Stimulated activated CD4-positive, alpha-beta T cell treated with anti-CD3 and anti-CD28 coated beads, Interleukin-15, amount 100 ng/mL, for 24 hours (primary cell): Measurements from ENCODE around the gene EGFLAM.
"Not testable (repeated sequence)": the region's sequence is repeated elsewhere in the genome, so short reads cannot be mapped to it uniquely, and the experiment has no call there.

ENCODE experiments used
- DNase-seq: peaks from one replicate; pipeline ENCODE4 v3.0.0-alpha.2; 2020

Gene EGFLAM

DNA sequence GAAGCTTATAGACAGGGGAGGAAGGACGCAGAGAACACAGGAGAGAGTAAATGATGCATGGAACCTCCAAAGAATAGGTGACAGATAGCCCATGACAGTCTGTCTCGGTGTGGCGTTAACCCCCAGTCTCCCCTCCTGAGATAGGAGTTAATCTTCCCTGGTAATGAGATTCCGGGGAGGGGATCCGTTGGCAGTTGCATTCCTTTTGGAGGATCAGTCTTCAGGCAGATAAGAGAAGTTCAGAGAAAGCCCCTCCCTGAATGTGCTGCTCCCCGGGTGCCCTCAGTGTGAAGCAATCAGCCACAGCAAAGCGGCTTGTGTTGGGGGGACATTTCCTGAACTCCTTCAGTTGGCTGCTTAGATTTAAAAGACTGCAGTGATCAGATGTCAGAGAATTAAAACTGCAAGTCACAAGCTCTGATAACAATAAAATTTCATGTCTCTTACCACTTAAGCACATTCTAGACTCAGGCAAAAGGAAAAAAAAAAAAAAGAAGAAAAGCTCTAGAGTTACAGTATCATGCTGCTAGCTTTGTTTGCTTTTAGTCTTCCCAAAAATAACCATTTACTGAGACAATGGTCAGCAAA lies 121.1 kb downstream of the EGFLAM start:
- DNase-seq = no peak

DNA sequence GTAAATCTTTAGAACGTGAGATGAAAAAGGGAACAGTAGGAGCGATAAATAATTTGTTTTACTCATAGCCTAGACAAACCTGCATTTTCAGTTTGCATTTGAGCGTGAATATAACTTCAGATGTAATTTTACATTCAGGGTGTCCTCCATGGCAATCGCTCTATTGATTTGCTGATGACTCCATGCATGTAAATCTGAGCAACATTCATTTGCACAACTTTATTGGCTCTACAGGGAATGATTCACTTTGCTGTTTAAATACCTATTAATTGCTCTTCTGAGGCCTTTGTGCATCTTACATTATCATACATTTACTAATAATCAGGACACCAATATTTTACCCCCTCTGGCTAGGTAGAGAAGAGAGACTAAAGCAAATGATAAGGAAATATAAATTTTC lies 122.2 kb downstream of the EGFLAM start:
- DNase-seq = no peak

DNA sequence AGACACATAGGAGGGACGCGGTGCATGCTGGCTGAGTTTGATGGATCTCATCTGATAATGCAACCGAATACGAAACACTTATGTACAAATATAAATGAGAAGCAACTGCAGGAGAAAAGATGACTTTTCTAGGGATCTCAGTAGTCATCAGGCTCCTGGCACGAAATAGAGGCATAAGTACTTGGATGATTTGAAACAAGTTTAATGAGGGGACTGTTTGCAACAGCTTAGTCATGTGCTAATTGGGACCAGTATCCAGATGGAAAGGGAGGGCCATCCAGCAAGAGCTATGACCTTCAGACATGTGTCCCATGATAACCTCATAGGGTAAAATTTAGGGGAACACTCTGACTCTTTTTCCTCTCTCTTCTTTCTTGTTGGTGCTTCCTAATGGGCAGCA lies 123.0 kb downstream of the EGFLAM start:
- DNase-seq = no peak

DNA sequence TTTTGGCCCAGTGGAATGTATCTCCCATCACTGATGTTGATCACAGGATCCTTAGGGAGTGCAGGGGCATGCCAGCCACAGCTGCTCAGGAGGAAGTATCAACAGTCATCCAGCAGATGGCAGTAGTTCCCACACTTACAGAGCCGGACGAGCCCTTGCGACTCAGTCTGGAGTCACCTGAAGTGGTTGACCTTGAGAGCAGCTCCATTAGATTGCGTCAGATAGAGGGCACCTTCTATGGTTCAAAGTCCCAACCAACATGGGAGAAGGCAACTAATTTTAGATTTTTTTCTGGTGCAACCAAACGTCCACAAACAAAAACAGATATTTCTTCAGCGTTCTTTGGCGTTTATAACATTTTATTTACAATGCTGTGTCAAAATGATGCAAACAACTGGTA lies 124.5 kb downstream of the EGFLAM start:
- peak; percentile 68 for DNase-seq

DNA sequence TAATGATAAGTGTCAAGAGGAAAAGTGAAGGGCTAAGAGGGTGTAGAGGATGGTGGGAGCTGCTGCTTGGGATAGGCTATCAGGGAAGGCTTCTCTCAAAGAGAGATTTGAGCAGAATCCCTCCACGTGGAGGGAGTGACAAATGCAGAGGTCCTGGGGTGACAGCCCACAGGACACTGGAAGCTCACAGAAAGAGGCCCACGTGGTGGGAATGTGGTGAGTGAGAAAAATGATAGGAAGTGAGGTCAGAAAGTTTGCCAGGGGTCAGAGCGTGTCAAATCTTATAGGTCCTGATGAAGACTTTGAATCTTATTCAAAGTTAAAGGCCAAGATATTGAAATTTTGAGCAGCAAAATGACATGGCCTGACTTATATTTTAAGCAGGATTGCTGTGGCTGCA lies 125.3 kb downstream of the EGFLAM start:
- DNase-seq = no peak

DNA sequence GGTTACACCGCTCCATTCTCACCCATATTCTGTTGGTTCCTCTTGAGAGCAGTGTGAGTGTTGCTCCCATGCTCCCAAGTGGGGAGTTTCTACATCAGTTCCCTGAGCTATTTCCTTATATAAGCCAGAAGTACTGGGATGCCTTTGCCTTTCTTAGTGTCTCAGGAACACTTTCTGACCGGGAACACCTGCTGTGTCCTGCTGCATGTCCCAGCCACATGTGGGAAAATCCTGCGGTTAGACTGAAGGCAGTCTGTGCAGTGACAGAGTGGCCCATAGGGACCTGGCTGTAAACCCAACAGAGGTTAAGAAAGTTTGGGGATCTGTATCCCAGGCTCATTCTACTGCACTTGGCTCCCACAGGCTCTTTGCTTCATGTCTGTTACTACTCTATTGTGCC lies 126.0 kb downstream of the EGFLAM start:
- DNase-seq = no peak

DNA sequence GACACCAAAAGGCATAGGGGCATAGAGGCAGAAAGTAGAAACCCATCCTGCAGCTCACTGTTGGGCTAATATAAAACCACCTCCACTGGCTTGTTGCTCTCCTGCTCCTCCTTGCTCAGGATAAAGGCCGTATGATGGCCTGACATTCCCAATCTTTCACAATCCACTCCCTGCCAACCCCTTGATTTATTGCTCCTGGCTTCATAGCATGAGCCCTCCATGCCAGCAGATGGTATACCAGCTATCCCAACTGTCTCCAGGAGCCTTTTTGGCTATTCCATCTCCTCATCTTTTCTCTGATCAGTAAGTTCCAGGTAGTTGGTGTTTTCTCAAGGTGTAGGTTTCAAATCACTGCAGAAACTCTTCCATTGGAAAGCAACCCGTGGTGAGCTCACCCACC lies 128.8 kb downstream of the EGFLAM start:
- DNase-seq = no peak

DNA sequence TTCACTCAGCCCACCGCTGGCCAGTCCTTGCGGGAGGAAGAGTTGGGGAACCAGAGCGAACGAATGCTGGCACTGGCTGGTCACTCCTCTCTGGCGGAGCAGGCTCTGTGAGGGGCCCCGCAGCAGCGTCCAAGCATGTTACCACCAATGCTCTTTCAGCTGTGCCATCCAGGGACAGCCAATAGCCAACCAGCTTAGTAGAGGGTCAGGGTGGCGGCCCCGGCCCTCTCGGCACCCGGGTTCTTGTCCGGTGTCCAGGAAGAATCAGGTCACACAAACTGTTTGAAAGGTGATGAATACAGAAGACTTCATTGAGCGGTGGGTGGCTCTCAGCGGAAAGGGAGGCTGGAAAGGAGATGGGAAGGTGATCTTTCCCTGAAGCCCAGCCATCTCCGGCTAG lies 135.3 kb downstream of the EGFLAM start:
- no peak for DNase-seq

DNA sequence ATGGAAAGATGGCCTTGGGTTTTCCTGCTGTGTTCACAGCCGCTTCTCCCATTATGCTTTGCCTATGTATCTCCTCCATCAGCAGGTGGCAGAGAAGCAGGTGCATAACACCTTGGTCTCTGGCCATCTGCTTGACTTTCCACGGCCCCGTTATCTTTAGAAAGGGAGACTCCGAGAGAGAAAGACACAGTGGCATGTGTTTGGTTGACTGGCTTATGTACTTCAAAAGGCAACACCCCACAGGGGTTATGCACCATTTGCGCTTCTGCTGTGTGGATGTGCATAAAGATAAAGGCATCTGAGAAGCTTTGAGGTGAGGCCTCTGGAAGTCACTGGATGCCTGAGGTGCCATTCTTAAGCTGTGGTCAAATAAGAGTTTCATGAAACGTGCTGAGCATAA lies 138.4 kb downstream of the EGFLAM start:
- no peak for DNase-seq

DNA sequence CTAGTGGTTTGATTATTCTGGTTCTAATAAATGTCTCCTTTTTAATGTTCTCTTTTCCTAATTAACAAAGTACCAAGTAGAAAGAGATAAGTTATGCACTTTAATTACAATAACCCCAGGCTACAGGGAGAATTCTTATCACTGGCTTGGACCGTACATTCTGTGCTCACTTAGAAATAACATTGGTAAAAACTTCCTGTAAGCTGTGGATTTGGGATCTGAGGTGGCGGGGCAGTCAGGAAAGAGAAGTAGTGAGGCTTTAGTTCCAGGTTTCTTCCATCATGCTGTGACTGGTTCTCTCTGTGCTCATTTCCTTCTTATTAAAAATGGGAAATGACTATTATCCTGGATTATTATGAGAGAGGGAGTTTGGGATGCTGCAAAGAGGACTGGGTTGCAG lies 142.0 kb downstream of the EGFLAM start:
- DNase-seq = no peak

DNA sequence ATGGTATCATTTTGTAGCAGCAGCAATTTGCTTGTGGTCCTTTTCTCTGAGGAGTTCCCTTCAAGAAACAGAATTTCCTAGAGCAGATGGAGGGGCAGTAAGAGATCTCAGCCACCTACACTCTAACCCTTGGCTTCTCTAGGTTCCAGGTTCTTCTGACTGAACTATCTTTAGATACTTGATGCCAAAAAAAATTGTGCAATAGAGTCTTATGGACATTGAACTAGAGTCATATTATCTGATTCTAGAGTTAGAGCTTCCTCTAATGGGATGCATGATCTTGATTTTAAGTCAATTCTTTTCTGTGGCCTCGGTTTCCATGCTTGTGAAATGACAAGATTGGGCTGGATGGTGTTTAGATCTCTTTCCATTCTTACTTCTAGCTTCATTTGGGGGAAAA lies 142.8 kb downstream of the EGFLAM start:
- DNase-seq = no peak

DNA sequence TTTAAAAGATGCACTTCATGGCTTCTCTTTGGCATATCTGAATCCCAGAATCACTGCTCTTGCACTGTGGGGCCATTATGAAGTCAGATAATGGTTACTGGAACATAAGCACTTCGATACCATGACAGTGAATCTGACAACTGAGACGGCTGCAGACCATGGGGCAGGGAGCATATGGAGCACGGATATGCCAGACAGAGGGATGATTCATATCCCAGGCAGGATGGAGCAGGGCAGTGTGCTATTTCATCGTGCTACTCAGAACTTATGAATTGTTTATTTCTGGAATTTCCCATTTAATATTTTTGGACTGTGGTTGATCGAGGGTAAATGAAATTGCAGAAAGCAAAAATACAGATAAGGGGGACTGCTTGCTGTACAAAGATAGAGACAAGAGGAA lies 145.0 kb downstream of the EGFLAM start:
- DNase-seq = no peak

DNA sequence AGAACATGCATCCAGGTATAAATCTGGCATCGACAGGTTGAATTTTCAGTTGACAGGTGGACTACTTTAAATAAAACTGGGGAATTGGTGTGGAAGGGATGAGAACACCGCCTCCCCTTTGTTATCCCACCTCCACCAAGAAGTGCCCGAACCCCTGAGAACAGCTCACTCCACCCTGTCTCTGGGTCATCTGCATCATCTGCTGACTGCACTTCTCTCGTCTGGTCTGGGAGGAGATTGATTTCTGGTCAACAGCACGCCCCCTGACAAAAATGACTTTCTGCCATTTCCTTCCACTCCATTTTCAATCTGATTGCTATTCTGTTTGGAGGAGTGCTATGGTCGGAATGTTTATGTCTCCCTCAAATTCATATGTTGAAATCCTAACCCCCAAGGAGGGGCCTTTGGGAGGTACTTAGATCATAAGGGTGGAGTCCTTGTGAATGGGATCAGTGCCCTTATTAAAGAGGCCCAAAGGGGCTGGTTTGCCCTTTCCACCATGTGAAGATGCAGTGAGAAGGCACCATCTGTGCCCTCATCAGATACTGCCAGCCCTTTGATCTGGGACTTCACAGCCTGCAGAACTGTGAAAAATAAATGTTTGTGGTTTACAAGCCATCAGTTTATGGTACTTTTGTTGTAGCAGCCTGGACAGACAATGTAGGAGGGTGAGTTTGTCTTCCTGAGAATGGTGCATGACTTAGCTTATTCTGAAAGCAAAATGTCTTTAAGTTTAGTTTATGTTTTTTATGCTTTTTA lies 145.7 kb downstream of the EGFLAM start:
- DNase-seq = no peak

DNA sequence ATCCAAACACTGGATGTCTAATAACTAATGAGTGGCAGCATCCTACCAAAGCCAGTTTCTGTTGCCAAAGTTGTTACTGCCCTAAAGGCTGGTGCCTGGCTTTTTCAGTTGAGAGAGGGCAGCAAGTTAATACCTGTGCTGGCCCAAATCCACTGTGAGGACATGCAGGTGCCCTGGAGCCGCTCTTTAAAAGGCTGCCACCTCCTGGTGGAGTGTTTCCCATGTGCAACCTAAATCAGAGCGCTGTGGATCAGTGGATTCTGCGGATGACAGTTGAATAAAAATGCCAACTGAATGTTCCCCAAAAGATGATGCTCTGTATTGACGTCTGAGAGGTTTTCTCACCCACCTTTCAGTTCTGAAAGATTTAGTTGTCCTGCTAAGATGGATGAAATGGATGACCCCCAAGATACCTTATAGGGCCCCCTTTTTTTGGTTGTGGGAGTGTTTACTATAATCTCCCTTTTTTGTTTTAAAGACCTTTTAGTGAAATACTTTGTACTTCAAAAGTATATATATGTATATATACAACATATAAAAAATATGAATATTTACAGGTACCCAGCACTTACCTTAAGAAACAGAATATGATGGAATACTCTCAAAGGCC lies 146.4 kb downstream of the EGFLAM start:
- DNase-seq = peak; percentile 16

DNA sequence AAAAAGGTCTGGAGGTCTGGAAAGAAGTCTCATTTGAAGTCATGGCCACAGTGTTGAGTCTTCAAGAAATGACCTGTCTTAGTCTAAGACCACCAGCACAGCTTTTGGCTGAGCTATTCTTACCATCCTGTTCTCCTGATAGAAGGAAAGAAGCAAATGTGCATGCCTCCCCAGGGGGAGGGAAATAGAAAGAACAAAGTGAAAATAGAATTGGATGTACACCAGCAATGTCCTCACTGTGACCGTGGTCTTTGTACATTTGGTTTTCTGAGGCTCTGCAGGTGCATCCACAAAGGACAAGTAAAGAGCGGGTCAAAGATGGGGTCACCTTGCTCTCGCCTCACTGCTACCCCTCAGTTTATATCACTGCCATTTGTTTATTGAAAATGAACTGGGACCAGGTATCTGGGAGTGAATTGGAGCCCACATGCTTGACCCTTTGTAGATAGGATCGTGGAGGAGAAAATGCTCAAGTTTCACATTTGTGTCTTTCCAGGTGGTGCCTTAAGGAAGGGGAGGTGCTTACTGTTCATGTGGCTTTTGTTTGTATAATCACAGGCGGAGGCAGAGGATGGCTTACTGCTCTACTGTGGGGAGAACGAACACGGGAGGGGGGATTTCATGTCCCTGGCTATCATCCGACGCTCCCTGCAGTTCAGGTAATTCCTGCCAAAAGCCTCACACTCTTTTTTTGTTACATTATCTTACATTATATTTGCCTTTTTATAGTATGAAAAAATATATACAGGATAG lies 150.3 kb downstream of the EGFLAM start:
- DNase-seq = no peak

DNA sequence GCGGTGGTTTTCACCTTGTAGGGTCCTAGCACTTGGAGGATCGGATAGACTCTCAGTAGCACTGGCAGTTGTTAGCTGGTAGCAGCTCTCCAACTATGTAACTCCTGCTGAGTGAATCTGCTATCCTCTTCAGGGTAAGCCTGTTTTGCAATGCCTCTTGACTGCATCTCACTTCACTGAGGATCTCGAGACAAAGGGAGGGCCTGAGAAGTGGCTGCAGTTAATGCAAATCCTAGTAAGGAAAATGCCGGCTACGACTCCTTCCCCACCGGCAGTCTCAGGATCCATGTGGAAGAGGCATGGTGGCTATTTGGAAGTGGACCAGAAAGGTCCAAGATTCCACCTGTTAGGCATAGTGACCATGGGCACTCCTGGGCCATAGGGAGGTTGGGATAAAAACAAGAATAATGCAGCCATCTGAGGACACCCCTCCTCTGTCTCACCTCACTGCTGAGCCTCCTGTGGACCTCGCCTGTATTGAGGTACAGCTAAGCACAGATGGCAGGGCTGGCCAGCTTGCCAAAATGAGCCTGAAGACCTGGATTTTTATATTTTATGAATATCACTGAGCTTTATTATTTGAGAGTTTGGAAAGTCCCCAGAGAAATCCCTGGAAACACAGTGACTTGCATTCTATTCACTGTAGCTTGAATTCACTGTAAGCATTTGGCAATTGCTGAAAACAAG lies 152.1 kb downstream of the EGFLAM start:
- no peak for DNase-seq

DNA sequence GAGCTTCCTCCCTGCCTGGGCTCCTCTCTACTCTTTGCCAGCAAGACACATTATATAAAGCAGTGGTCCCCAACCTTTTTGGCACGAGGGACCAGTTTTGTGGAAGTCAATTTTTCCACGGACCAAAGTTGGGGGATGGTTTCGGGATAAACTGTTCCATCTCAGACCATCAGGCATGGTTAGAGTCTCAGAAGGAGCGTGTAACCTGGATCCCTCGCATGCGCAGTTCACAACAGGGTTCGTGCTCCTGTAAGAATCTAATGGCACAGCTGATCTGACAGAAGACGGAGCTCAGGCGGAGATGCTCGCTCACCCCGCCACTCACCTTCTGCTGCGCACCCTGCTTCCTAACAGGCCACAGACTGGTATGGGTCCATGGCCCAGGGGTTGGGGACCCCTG lies 155.3 kb downstream of the EGFLAM start:
- no peak for DNase-seq

DNA sequence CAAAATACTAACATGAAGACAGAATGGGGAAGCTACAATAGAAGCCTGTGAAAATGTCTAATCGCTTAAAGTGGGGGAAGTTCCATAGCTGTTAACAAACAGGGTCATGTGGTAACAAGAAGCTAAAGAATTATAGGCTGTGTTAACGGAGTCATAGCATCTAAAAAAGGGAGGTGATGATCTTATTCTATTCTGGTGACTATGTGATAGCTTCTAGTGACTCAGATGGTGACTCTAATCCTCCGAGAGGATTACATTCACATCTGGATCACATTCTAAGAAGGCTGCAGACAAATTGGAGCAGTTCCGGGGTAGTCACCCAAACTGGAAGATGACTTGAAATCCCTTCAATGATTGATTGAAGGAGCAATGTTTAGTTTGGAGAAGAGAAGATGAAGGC lies 156.0 kb downstream of the EGFLAM start:
- no peak for DNase-seq

DNA sequence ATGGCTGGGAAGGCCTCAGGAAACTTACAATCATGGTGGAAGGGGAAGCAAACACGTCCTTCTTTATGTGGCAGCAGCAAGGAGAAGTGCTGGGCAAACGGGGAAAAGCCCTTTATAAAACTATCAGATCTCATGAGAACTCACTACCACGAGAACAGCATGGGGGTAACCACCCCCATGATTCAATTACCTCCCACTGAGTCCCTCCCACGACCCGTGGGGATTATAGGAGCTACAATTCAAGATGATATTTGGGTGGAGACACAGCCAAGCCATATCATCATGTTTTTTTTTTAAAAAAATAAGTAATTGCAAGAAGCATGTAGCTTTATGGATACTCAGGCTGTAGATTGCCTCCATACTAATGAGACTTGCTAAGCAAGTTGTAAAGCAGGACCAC lies 157.4 kb downstream of the EGFLAM start:
- not testable (repeated sequence) for DNase-seq

DNA sequence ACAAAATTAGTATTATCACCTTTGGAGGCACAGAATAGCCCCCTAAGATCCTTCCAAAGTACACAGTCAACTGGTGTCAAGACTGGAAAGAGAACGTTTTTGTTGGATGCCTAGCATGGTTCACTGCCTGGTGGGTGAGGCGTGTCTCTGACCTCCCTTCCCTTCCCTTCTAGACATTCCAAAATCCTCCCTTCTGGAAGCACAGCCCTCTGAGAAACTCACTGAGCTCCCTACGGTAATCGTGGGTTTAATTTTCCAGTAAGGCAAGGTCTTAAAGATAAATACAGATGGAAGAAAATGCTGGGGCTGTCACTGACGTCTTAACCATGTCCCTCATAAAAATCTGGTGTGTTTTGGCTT lies 159.3 kb downstream of the EGFLAM start:
- no peak for DNase-seq

DNA sequence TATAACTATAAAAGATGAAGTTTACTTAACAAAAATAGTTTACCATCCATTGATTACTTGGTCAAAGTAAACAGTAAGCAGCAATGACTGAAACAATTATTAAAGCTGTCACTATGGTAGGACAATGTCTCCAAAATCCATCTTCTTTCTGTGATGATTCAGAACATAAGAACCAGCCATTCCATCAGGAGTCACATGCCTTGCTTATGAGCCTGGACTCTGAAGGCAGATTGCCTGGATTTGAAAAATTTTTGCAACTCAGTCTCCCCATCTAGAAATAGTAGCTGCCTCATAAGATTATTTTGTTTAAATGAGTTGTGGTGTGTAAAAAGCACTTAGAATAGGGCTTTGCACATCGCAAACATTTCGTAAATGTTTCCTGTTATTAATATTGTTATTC lies 161.9 kb downstream of the EGFLAM start:
- DNase-seq = no peak

DNA sequence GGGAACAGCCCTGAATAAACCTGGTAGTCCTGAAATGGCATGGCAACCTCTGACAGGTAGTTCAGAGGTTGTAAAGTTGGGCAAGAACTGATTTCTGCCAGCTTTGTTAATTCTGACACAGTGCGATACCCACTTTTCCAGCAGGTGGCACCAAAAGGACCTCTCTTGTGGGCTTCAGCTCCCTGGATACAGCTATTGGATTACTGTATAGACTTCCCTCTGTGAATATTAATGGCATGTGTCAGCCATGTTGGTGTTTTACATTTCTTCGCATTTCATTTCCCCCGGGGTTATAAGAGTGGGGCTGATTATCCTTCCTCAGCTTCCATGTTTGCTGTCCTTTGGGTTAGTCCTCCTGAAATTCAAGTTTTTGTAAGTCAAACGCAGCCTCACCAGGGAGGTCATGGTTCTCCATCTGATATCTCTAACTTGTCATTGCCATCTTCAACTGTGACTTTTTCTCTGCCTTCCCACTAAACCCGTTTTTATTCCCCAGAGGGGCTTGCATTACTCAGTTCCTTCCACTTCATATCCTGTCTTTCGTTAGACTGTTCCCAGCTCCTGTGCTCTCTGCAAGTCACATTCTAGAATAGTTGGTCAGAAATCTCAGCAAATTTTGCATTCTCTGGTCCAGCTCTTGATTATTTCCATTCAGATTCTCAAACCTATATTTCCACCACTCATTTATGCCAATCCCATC lies 162.5 kb downstream of the EGFLAM start:
- DNase-seq = peak; percentile 48

DNA sequence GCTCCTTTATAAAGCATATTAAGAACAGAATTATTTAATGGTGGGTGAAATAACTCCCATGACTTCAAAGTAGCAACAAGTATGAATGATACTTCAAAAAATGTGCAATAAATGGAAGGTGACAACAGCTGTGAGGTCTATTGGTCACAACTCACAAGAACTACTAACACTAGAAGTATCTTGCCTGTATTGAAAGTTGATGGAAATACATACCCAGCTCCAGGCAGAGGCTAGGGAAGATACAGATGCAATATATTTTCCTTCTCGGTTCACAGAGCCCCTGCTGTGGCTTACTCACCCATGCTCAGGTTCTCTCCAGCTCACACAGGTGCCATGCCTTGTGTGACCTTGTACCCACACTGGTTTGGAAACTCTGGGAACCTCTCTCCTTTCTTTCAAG lies 164.3 kb downstream of the EGFLAM start:
- no peak for DNase-seq
